Dendritic cell treated with granulocyte-macrophage colony-stimulating factor and Interleukin-4, amounts not matched to agents 40 ng/mL and 50 ng/mL, for 4 days (primary cell): ENCODE data around the gene ATP5MC2.
"Not testable (repeated sequence)": the region's sequence is repeated elsewhere in the genome, so short reads cannot be mapped to it uniquely, and the experiment has no call there.

Experiments used
- H3K27ac Mint-ChIP-seq: one replicate; pipeline ENCODE4 v1.8.0; 2022; ENCODE audit warnings: mild to moderate bottlenecking, mixed read lengths
- H3K27me3 Mint-ChIP-seq: one replicate; pipeline ENCODE4 v1.8.0; 2022; ENCODE audit warnings: mild to moderate bottlenecking, mixed read lengths
- H3K36me3 Mint-ChIP-seq: one replicate; pipeline ENCODE4 v1.8.0; 2022; ENCODE audit warnings: low read depth, mixed read lengths
- H3K4me1 Mint-ChIP-seq: one replicate; pipeline ENCODE4 v1.8.0; 2022; ENCODE audit warnings: low read depth, mixed read lengths
- H3K4me3 Mint-ChIP-seq: one replicate; pipeline ENCODE4 v1.8.0; 2022; ENCODE audit warnings: mild to moderate bottlenecking, moderate library complexity, mixed read lengths
- H3K9me3 Mint-ChIP-seq: one replicate; pipeline ENCODE4 v1.8.0; 2022; ENCODE audit warnings: mixed read lengths
- intact Hi-C: fragments of 100-400 bp; cut with micrococcal nuclease; formaldehyde crosslinking; loops from one replicate; pipeline ENCODE4 v1.15.0; 2022

ATP5MC2 gene

DNA sequence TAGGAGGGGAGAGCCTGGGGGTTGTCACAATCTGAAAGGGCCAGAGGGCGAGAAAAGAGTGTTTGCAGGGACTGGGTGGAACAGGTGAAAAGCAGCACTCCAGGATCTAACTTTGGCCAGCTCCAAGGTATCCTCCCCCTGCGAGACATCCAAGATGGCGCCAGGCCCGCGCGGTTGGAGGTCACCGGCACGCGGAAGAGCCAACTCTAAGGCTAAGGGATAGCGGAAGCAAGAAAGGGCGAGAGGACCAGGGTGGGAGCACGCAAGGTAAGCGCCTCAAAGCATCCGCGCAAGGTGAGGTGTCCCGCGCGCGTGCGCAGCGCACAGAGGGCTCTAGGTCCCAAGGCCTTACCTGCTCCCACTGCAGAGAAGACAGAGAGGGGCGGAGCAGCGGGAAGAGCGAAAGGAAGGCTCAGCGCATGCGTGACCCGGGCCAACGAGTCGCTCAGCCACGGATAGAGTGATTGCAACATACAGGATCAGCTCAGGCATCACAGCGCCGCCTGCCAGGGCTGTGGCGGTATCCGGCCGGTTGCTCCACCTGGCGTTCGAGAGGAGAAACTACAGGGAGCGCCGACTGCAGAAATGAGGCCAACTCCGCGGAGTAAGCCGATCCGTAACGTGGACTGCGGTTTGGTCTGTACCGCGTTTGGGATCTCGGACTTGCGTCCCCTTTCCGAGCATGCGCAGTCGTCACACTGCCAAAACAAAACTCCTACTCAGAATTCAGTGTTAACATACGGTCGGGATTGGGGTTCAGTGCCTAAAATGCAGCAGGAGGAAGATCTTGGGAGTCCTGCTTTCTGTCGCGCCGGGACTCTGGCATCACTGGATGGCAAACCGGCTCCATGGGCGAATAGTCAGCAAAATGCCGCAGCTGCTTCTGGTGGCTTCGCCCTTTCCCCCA lies at the start of gene ATP5MC2:
Gene ATP5MC2, minus strand, starts transcription at position 383 of the 907 bp plus-strand sequence. CDS start 3,469 bp downstream, outside the sequence.
- Mint-ChIP-seq H3K27me3 (peaks cover 13% of the 10 kb centered on the region), H3K9me3 (no peaks in the 10 kb centered on the region), H3K27ac (peak within 1 kb of the TSS; percentile 95), H3K36me3 (peaks cover 46% of the 10 kb centered on the region), H3K4me1 (peaks cover 32% of the 10 kb centered on the region), H3K4me3 (peak within 1 kb of the TSS; percentile 83)
- intact Hi-C loops, result loop anchor here (1.0 to 2.0 kb wide), 2 partner anchors 50 to 133 kb away; partner anchors contain the start of gene ATF7

DNA sequence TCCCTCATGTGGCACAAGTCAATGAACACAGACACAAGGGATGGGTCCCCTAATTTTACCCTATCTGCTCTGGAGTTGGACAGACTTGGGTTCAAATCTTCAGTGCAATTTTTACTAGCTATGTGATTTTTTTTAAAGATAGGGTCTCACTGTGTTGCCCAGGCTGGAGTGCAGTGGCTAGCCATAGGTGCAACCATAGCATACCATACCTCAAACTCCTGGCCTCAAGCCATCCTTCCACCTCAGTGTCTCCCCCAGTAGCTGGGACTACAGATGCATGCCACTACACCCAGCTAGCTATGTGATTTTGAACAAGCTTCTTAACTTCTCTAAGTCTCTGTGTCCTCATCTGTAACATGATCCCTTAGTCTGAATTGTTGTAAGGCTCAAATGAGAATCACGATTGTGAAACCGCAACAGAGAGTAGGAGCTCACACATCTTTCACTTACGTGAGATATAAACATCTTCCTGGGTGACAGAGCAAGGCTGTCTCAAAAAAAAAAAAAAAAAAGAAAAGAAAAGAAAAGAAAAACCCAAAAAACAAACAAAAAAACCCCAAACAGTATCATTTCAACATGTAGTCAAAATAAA lies 46.7 kb upstream of the ATP5MC2 start:
- Mint-ChIP-seq H3K27ac (no peak overlapping the region), H3K27me3 (no peaks in the 10 kb centered on the region), H3K4me1 (peaks cover 17% of the 10 kb centered on the region), H3K4me3 (no peak overlapping the region), H3K36me3 (peaks cover 86% of the 10 kb centered on the region), H3K9me3 (no peaks in the 10 kb centered on the region)
- intact Hi-C loops, result no loop called here

- H3K4me3 Mint-ChIP-seq, result no peak overlapping the region
- H3K36me3 Mint-ChIP-seq, result peaks cover 95% of the 10 kb centered on the region
- peaks cover 8% of the 10 kb centered on the region for H3K4me1 Mint-ChIP-seq
- no peak overlapping the region for H3K27ac Mint-ChIP-seq
- H3K27me3 Mint-ChIP-seq, result no peaks in the 10 kb centered on the region
- intact Hi-C loops, result no loop called here
- no peaks in the 10 kb centered on the region for H3K9me3 Mint-ChIP-seq
Measured at GRCh38 chr12:53720946-53721345, 45.1 kb upstream of the ATP5MC2 start.

DNA sequence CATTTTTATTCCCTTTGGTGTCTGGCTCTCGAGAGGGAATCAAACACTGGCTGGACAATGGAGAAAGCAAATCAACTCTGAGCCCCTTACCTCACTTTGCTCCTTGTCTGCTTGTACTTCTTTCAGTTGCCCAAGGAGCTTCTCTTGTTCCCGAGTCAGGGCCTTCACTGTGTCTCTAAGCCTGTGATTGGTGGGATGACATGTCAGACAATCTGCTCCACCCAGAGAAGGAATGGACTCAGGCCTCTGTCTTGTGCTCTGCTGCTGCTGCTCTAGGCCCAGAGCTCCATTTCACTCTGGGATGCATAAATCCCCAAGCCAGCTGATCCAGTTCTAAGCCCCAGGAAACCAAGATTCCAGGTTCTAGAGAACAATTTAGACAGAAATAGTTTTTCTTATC lies 43.8 kb upstream of the ATP5MC2 start:
- intact Hi-C loops, result no loop called here
- Mint-ChIP-seq H3K27me3 (no peaks in the 10 kb centered on the region), H3K4me1 (no peaks in the 10 kb centered on the region), H3K27ac (no peak overlapping the region), H3K9me3 (no peaks in the 10 kb centered on the region), H3K36me3 (peaks cover 98% of the 10 kb centered on the region), H3K4me3 (no peak overlapping the region)

DNA sequence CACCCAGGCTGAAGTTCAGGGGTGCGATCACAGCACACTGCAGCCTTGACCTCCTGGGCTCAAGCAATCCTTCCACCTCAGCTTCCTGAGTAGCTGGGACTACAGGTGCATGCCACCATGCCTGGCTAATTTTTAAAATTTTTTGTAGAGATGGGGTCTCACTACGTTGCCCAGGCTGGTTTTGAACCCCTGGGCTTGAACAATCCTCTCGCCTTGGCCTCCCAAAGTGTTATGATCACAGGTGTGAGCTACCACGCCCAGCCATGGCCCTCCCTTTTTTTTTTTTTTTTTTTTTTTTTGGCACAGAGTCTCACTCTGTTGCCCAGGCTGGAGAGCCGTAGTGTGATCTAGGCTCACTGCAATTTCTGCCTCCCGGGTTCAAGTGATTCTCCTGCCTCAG lies 42.7 kb upstream of the ATP5MC2 start:
- H3K27ac Mint-ChIP-seq, H3K4me1 Mint-ChIP-seq, H3K4me3 Mint-ChIP-seq, H3K27me3 Mint-ChIP-seq, H3K9me3 Mint-ChIP-seq, intact Hi-C loops: not testable (repeated sequence)
- peaks cover 98% of the 10 kb centered on the region for H3K36me3 Mint-ChIP-seq

- Mint-ChIP-seq H3K27me3 (no peaks in the 10 kb centered on the region), H3K4me1 (peaks cover under 1% of the 10 kb centered on the region), H3K27ac (no peak overlapping the region), H3K36me3 (peaks cover 98% of the 10 kb centered on the region), H3K4me3 (no peak overlapping the region), H3K9me3 (no peaks in the 10 kb centered on the region)
- intact Hi-C loops, result no loop called here
Measured at GRCh38 chr12:53717319-53717718, 41.4 kb upstream of the ATP5MC2 start.

DNA sequence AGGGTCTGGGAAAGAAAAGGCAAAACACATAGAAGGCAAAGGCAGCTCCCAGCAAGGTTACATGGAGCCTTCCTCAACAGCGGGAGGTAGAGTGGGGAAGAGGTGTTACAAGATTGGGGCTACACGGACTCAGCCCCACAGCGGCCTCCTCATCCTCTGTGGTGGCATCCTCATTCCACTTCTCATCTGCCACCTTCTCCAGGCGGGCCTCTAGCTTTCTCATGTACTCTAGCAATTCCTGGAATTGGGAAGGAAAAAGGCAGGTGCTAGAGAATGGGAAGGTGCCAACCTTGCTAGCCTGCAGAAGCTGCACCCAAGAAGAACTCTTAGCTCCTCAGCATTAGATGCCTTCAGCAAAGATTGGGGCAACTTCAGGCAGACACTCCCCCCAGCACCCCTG lies 38.1 kb upstream of the ATP5MC2 start:
- Mint-ChIP-seq H3K4me1 (peaks cover 14% of the 10 kb centered on the region), H3K36me3 (peaks cover 77% of the 10 kb centered on the region), H3K27ac (no peak overlapping the region), H3K4me3 (no peak overlapping the region), H3K9me3 (no peaks in the 10 kb centered on the region), H3K27me3 (peaks cover 11% of the 10 kb centered on the region)
- intact Hi-C loops, result no loop called here

DNA sequence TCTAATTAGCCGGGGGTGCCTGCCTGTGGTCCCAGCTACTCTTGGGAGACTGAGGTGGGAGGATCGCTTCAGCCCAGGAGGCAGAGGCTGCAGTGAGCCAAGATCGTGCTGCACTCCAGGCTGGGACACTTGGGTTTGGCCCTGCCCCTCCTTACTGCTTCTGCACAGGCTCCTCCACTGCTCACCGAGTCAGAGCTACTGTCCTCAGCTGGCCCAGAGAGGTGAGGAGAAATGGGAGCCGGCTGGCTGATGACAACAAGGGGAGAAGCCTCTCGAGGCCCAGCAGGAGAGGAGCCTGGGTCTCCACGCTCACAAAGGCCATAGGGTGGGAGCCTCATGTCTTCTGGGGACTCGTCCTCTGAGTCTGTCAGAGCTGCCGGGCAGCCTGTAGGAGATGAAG lies 37.6 kb upstream of the ATP5MC2 start:
- intact Hi-C loops, result no loop called here
- Mint-ChIP-seq H3K4me1 (peaks cover 14% of the 10 kb centered on the region), H3K4me3 (no peak overlapping the region), H3K36me3 (peaks cover 72% of the 10 kb centered on the region), H3K27me3 (peaks cover 15% of the 10 kb centered on the region), H3K27ac (no peak overlapping the region), H3K9me3 (no peaks in the 10 kb centered on the region)

DNA sequence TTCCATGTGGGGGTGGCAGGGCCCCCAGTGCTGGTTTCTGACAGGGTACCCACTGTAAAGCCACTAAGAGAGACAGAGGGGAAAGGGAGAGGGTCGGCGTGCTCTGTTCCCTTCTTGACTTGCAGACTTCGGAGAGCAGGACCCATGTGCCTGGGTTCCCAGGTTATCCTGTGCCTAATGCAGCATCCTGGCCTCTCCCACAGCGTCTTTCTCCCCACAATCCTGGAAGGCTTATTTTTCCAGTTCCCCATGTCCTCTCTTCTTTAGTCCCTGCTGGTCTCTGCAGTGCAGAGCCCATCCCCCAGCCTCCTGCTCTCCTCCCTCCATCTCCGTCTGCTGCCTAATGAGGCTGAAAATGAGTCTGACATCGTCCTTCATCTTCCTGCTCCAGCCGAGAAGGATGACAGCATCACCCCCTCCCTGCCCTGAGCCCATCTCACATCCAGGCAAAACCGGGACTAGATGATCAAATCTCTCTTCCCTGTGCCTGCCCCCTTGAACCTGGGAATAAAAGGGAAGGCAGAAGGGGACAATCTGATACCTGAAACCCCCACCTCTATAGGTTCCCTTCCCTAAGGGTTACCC lies 36.3 kb upstream of the ATP5MC2 start:
- no peak overlapping the region for H3K4me3 Mint-ChIP-seq

DNA sequence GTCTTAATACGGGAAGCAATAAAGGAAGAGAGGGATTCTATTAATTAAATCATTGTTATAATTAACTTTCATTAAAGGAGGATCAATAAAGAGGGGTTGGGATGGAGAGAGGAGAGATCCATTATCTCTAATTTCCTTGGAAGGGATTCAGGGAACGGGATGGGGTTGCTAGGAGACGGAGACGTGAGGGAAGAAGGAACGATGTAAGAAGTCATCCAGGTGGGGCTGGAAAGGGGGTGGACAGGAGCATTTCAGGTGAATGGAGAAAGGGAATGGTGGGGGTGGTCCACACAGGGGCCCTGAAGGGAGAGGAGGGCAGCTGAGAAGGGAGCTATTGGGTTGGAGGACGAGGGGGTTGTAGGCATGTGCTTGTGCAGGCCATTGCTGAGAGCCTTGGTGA lies 34.2 kb upstream of the ATP5MC2 start:
- H3K27ac Mint-ChIP-seq, result no peak overlapping the region
- H3K4me1 Mint-ChIP-seq, result peaks cover 14% of the 10 kb centered on the region
- intact Hi-C loops, result no loop called here
- no peak overlapping the region for H3K4me3 Mint-ChIP-seq
- peaks cover 40% of the 10 kb centered on the region for H3K27me3 Mint-ChIP-seq
- H3K9me3 Mint-ChIP-seq, result no peaks in the 10 kb centered on the region
- H3K36me3 Mint-ChIP-seq, result peaks cover 39% of the 10 kb centered on the region

More for the DNA sequence above, 36.3 kb upstream of the ATP5MC2 start:
- Mint-ChIP-seq H3K27ac (no peak overlapping the region), H3K4me1 (peaks cover 14% of the 10 kb centered on the region), H3K36me3 (peaks cover 60% of the 10 kb centered on the region), H3K27me3 (peaks cover 23% of the 10 kb centered on the region), H3K9me3 (no peaks in the 10 kb centered on the region)
- intact Hi-C loops, result no loop called here

DNA sequence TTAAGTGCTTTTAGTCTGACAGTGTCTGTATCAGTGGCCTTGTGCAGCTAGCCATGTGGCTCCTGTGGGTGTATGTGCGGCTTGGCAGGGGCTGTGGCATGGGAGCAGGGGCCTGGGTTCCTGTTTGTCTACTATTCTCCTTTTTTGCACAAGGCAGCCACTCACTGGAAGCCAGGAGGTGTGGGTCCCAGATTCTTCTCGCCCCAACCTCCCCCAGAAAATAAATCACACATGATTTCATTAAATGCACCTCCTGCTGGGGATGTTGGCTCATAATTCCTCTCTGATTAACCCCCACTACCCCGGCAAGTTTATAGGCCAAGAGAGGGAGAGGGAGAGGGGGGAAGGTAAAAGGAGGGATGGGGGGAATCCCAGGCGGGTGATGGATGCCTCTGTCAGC lies 33.8 kb upstream of the ATP5MC2 start:
- Mint-ChIP-seq H3K36me3 (peaks cover 35% of the 10 kb centered on the region), H3K9me3 (no peaks in the 10 kb centered on the region), H3K4me3 (no peak overlapping the region), H3K27me3 (peaks cover 44% of the 10 kb centered on the region), H3K27ac (no peak overlapping the region), H3K4me1 (peaks cover 14% of the 10 kb centered on the region)
- intact Hi-C loops, result no loop called here

DNA sequence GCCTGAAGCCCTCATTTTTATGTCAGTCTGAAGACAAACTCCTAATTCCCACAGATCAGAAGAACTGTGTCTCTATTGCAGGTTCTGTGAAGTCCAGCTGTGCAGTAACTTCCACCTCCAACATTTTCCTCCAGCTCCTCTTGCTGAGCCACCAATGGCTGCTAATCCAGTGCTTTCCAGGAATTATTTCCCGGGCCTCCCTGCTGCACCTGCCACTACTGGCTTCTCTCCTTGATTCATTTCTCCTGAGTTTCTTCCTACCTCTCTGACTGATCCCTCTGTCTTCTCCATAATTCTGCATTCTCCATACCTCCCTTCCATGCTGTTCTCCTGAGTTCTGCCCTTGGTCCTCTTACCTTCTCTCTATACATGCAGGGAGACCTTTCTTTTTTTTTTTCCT lies 30.2 kb upstream of the ATP5MC2 start:
- H3K27ac Mint-ChIP-seq, result no peak overlapping the region
- intact Hi-C loops, result no loop called here
- H3K36me3 Mint-ChIP-seq, result no peaks in the 10 kb centered on the region
- peaks cover 6% of the 10 kb centered on the region for H3K4me1 Mint-ChIP-seq
- H3K4me3 Mint-ChIP-seq, result no peak overlapping the region
- peaks cover 73% of the 10 kb centered on the region for H3K27me3 Mint-ChIP-seq
- H3K9me3 Mint-ChIP-seq, result no peaks in the 10 kb centered on the region

- H3K4me3 Mint-ChIP-seq, result no peak overlapping the region
- peaks cover 81% of the 10 kb centered on the region for H3K27me3 Mint-ChIP-seq
- H3K36me3 Mint-ChIP-seq, result no peaks in the 10 kb centered on the region
- no peak overlapping the region for H3K27ac Mint-ChIP-seq
- peaks cover 5% of the 10 kb centered on the region for H3K4me1 Mint-ChIP-seq
- intact Hi-C loops, result no loop called here
- no peaks in the 10 kb centered on the region for H3K9me3 Mint-ChIP-seq
Measured at GRCh38 chr12:53703756-53704155, 27.9 kb upstream of the ATP5MC2 start.
